HUES6 (cell line): ENCODE measurements around the gene UBASH3B.
A peak's percentile ranks its signal among the peaks of the same experiment; 100 is the strongest.
"Not testable (repeated sequence)": the region's sequence is repeated elsewhere in the genome, so short reads cannot be mapped to it uniquely, and the experiment has no call there.

Experiments used
- H3K27ac ChIP-seq: 2 replicates; pipeline ENCODE4 v1.7.0; 2013; ENCODE audit warnings: low read depth, mild to moderate bottlenecking, low read length, inconsistent platforms
- H3K27me3 ChIP-seq: 2 replicates; pipeline ENCODE4 v1.6.1; 2013; ENCODE audit warnings: low read length; ENCODE audit not compliant: control insufficient read depth, insufficient read depth
- H3K36me3 ChIP-seq: 2 replicates; pipeline ENCODE4 v1.6.1; 2013; ENCODE audit warnings: low read length; ENCODE audit not compliant: control insufficient read depth, insufficient read depth
- H3K4me1 ChIP-seq: 2 replicates; pipeline ENCODE4 v1.6.1; 2013; ENCODE audit warnings: low read length; ENCODE audit not compliant: control insufficient read depth, insufficient read depth
- H3K4me3 ChIP-seq: 2 replicates; pipeline ENCODE4 v1.5.1; 2013; ENCODE audit warnings: low read depth, low read length
- H3K9ac ChIP-seq: one replicate; pipeline ENCODE4 v1.6.1; 2013; ENCODE audit warnings: mild to moderate bottlenecking, low read length
- H3K9me3 ChIP-seq: 2 replicates; pipeline ENCODE4 v1.6.1; 2013; ENCODE audit warnings: low read depth, low read length; ENCODE audit not compliant: control insufficient read depth, insufficient read depth

The UBASH3B gene

DNA sequence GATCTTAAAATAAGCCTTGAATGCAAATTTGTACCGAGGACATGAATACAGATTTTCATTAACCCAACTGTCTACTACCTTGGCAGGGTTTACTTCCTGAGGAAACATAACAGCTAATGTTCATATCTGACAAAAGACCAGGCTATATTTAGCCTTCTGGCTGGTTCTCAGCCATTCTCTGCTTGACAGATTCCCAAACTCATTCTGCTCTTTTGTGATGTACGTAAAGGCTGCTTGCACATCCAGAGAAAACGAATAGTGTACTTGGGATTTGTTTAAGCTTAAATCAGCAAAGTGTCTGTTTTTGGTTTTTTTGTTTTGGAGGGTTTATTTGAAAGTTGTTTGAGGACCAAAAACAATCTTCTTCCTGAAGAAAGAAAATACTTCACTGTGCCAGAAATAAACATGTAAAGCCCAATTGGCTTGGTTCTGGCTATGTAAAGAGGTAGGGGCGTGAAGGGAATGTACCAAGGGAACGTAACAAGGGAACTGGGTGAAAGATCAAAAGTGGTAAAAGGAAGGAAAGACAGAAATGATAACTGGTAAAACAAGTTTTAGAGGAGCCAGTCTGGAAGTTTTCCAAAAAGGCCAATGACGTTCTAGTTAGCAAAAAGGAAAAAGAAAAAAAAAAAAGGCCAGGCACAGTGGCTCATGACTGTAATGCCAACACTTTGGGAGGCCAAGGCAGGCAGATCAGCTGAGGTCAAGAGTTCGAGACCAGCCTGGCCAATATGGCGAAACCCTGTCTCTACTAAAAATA lies 161.4 kb downstream of the UBASH3B start:
- Histone ChIP-seq H3K9me3 (peaks cover 38% of the 10 kb centered on the region), H3K27ac (no peak overlapping the region), H3K27me3 (no peaks in the 10 kb centered on the region), H3K4me1 (peaks cover 29% of the 10 kb centered on the region), H3K9ac (no peak overlapping the region), H3K4me3 (no peak overlapping the region), H3K36me3 (peaks cover 4% of the 10 kb centered on the region; the same call in 1 of the 2 replicates)

DNA sequence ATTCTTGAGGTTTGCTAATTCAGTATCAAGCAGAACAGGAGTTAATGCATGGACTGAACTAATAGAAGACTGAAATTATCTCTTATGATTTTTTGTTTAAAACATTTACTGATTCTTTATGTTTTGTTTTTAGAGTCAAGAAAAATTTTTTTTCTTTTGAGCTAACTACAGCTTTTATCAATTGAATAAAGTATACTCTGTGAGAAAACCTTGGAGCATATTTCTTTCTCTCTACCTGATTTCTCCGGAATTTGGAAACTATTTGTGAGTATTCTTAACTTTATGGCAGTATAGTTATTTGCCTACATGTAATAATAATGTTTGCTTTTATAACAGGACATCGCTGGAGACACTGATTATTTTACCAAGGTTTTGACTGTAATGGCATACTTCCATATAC lies 164.6 kb downstream of the UBASH3B start:
- Histone ChIP-seq H3K9ac (no peak overlapping the region), H3K4me1 (no peaks in the 10 kb centered on the region), H3K4me3 (no peak overlapping the region), H3K9me3 (peaks cover 60% of the 10 kb centered on the region), H3K27ac (no peak overlapping the region), H3K27me3 (no peaks in the 10 kb centered on the region), H3K36me3 (peaks cover 9% of the 10 kb centered on the region; the same call in 1 of the 2 replicates)

- Histone ChIP-seq H3K9ac (no peak overlapping the region), H3K4me1 (no peaks in the 10 kb centered on the region), H3K9me3 (peaks cover 65% of the 10 kb centered on the region), H3K4me3 (no peak overlapping the region), H3K36me3 (peaks cover 9% of the 10 kb centered on the region; the same call in 1 of the 2 replicates), H3K27ac (no peak overlapping the region), H3K27me3 (no peaks in the 10 kb centered on the region)
Measured at GRCh38 chr11:122821169-122821568, 165.6 kb downstream of the UBASH3B start.

DNA sequence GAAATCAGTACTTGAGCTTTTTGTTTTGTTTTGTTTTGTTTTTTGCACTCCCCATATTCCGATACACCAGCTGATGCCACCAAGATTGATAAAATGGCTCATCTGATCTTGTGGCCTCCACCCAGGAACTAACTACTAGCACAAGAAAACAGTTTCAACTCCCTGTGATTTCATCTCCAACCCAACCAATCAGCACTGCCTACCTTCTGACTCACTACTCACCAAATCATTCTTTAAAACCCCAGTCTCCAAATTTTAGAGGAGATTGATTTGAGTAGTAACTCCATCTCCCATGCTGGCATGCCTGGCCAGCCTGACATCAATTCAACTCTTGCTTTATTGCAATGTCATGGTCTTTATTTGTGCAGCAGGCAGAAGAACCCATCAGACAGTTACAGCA lies 166.7 kb downstream of the UBASH3B start:
- no peak overlapping the region for H3K4me3 ChIP-seq
- H3K27ac ChIP-seq = no peak overlapping the region
- no peaks in the 10 kb centered on the region for H3K27me3 ChIP-seq
- no peaks in the 10 kb centered on the region for H3K4me1 ChIP-seq
- no peak overlapping the region for H3K9ac ChIP-seq
- peaks cover 65% of the 10 kb centered on the region for H3K9me3 ChIP-seq
- H3K36me3 ChIP-seq = peaks cover 9% of the 10 kb centered on the region; the same call in 1 of the 2 replicates

- H3K9me3 ChIP-seq = peaks cover 59% of the 10 kb centered on the region
- H3K27ac ChIP-seq = no peak overlapping the region
- no peaks in the 10 kb centered on the region for H3K4me1 ChIP-seq
- no peak overlapping the region for H3K4me3 ChIP-seq
- H3K9ac ChIP-seq = no peak overlapping the region
- peaks cover 9% of the 10 kb centered on the region; the same call in 1 of the 2 replicates for H3K36me3 ChIP-seq
- no peaks in the 10 kb centered on the region for H3K27me3 ChIP-seq
Measured at GRCh38 chr11:122823564-122823963, 168.0 kb downstream of the UBASH3B start.

DNA sequence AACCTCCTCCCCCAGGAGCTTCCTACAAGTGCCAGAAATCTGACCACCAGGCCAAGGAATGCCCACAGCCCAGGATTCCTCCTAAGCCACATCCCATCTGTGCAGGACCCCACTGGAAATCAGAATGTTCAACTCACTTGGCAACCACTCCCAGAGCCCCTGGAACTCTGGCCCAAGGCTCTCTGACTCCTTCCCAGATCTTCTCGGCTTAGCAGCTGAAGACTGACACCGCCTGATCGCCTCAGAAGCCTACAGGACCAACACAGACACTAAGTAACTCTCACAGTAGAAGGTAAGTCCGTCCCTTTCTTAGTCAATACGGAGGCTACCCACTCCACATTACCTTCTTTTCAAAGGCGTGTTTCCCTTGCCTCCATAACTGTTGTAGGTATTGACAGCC lies 173.8 kb downstream of the UBASH3B start:
- not testable (repeated sequence) for H3K9ac ChIP-seq, H3K27me3 ChIP-seq, H3K27ac ChIP-seq, H3K9me3 ChIP-seq, H3K36me3 ChIP-seq, H3K4me3 ChIP-seq
- H3K4me1 ChIP-seq = peaks cover 14% of the 10 kb centered on the region

GRCh38 chr11:122832297-122832696 lies 176.8 kb downstream of the UBASH3B start:
- H3K27ac ChIP-seq = peak overlapping the region; percentile 93; the same call in 1 of the 2 replicates
- H3K4me1 ChIP-seq = peaks cover 14% of the 10 kb centered on the region
- peak overlapping the region; percentile 79 for H3K9ac ChIP-seq
- not testable (repeated sequence) for H3K27me3 ChIP-seq, H3K9me3 ChIP-seq, H3K4me3 ChIP-seq, H3K36me3 ChIP-seq

GRCh38 chr11:122832721-122833470 lies 177.4 kb downstream of the UBASH3B start:
- Histone ChIP-seq H3K36me3 (no peaks in the 10 kb centered on the region), H3K9me3 (no peaks in the 10 kb centered on the region), H3K4me3 (no peak overlapping the region), H3K27ac (peak overlapping the region; percentile 93; the same call in 1 of the 2 replicates), H3K4me1 (peaks cover 14% of the 10 kb centered on the region), H3K27me3 (no peaks in the 10 kb centered on the region), H3K9ac (peak overlapping the region; percentile 79)

GRCh38 chr11:122833846-122834464 lies 178.4 kb downstream of the UBASH3B start:
- H3K36me3 ChIP-seq = no peaks in the 10 kb centered on the region

GRCh38 chr11:122836916-122837315 lies 181.4 kb downstream of the UBASH3B start:
- Histone ChIP-seq H3K4me3 (no peak overlapping the region), H3K9ac (no peak overlapping the region), H3K27me3 (no peaks in the 10 kb centered on the region), H3K36me3 (no peaks in the 10 kb centered on the region), H3K9me3 (no peaks in the 10 kb centered on the region), H3K4me1 (peaks cover 13% of the 10 kb centered on the region), H3K27ac (no peak overlapping the region)

More at GRCh38 chr11:122833846-122834464, 178.4 kb downstream of the UBASH3B start:
- H3K27me3 ChIP-seq = no peaks in the 10 kb centered on the region
- H3K9me3 ChIP-seq = no peaks in the 10 kb centered on the region
- peak overlapping the region; percentile 74; the same call in 1 of the 2 replicates for H3K27ac ChIP-seq
- H3K4me3 ChIP-seq = no peak overlapping the region
- H3K4me1 ChIP-seq = peaks cover 14% of the 10 kb centered on the region
- no peak overlapping the region for H3K9ac ChIP-seq
